Osteoblast (primary cell): ENCODE results near the gene NUFIP1. TPM values are rescaled to one million over a fixed set of nuclear protein-coding genes. Genes with fewer than 3 reads are reported as not detected.
A peak's percentile ranks its signal among the peaks of the same experiment; 100 is the strongest.

Experiments used
- DNase-seq: peaks from one replicate; pipeline ENCODE4 v3.0.0; 2011; ENCODE audit warnings: low spot score, mixed read lengths; ENCODE audit not compliant: insufficient read length; ENCODE audit errors: missing footprints
- H2AFZ ChIP-seq: 2 replicates; pipeline ENCODE4 v1.6.0; 2011; ENCODE audit warnings: mild to moderate bottlenecking, low read length
- H3K27ac ChIP-seq: 2 replicates; pipeline ENCODE4 v1.5.1; 2011; ENCODE audit warnings: mild to moderate bottlenecking, low read depth, low read length, moderate library complexity
- H3K27me3 ChIP-seq: 2 replicates; pipeline ENCODE4 v1.6.0; 2012; ENCODE audit warnings: mild to moderate bottlenecking, control low read depth, inconsistent platforms, low read length, moderate library complexity; ENCODE audit not compliant: insufficient read depth
- H3K36me3 ChIP-seq: 2 replicates; pipeline ENCODE4 v1.5.1; 2011; ENCODE audit warnings: mild to moderate bottlenecking, low read length, control low read depth, moderate library complexity; ENCODE audit not compliant: insufficient read depth
- H3K4me1 ChIP-seq: 2 replicates; pipeline ENCODE4 v1.5.1; 2011; ENCODE audit warnings: mild to moderate bottlenecking, low read length, control low read depth, moderate library complexity; ENCODE audit not compliant: insufficient read depth
- H3K4me2 ChIP-seq: 2 replicates; pipeline ENCODE4 v1.6.0; 2011; ENCODE audit warnings: mild to moderate bottlenecking, low read length; ENCODE audit not compliant: insufficient read depth
- H3K4me3 ChIP-seq: fragments of 200-600 bp; sonication (generic); 3 replicates; pipeline ENCODE4 v1.5.1; 2012; ENCODE audit warnings: mild to moderate bottlenecking, low read length, inconsistent platforms; ENCODE audit not compliant: insufficient read depth
- H3K79me2 ChIP-seq: 2 replicates; pipeline ENCODE4 v1.6.0; 2012; ENCODE audit warnings: mild to moderate bottlenecking, low read length, control low read depth, inconsistent platforms; ENCODE audit not compliant: insufficient read depth
- H3K9me3 ChIP-seq: 2 replicates; pipeline ENCODE4 v1.5.1; 2011; ENCODE audit warnings: low read depth, low read length, control low read depth
- H4K20me1 ChIP-seq: 2 replicates; pipeline ENCODE4 v1.6.0; 2012; ENCODE audit warnings: mild to moderate bottlenecking, low read length, control low read depth; ENCODE audit not compliant: insufficient read depth
- CTCF ChIP-seq: IDR thresholded peaks from 2 replicates; pipeline ENCODE4 v1.5.1; 2011; ENCODE audit warnings: mild to moderate bottlenecking, low read depth, low read length, moderate library complexity; ENCODE audit errors: extremely low read depth
- total RNA-seq: library from RNA; depleted of rRNA; stranded (reverse); fragments of >200 nt; gene quantifications from 2 replicates; pipeline ENCODE4 v1.2.3, GENCODE V29; 2012

The NUFIP1 gene
- total RNA-seq, 1 donor, result 3.3 TPM

DNA sequence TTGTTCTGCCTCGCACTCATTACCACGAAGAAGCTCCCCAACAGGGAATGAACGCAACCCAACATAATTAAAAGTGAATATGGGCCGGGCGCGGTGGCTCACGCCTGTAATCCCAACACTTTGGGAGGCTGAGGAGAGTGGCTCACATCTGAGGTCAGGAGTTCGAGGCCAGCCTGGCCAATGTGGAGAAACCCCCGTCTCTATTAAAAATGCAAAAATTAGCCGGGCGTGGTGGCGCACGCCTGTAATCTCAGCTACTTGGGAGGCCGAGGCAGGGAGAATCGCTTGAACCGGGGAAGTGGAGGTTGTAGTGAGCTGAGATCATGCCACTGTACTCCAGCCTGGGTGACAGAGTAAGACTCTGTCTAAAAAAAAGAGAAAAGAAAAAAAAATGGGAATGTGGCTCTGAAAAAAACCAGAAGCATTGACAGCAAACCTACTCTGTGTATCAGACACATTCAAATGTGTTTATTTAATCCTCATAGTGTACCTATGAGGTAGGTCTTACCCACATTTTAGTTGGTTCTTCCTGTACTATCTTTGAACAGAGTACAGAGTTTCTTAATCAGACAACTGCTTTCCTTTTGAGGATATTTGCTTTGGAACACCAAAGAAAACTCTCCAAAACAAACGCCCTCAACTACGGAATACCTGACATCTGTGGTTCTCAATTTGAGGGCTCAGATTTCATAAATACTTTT, 70.0 kb downstream of the NUFIP1 start:
- no peak for TF ChIP-seq CTCF
- DNase-seq, result no peak
- H3K27ac ChIP-seq, result peak overlapping the region; percentile 96
- H3K4me3 ChIP-seq, result peak overlapping the region; percentile 76
- H3K9me3 ChIP-seq, result no peaks in the 10 kb centered on the region
- peak overlapping the region; percentile 92 for H2AFZ ChIP-seq
- no peaks in the 10 kb centered on the region for H3K36me3 ChIP-seq
- no peaks in the 10 kb centered on the region for H4K20me1 ChIP-seq
- peak overlapping the region; percentile 90 for H3K4me2 ChIP-seq
- H3K4me1 ChIP-seq, result peaks cover 34% of the 10 kb centered on the region
- H3K79me2 ChIP-seq, result no peaks in the 10 kb centered on the region
- H3K27me3 ChIP-seq, result no peaks in the 10 kb centered on the region

GRCh38 chr13:44918326-44919103, 70.8 kb downstream of the NUFIP1 start:
- H2AFZ ChIP-seq, result peak overlapping the region; percentile 92
- peak overlapping the region; percentile 96 for H3K27ac ChIP-seq
- peak; percentile 78 for TF ChIP-seq CTCF
- H3K4me2 ChIP-seq, result peak overlapping the region; percentile 90
- peaks cover 34% of the 10 kb centered on the region for H3K4me1 ChIP-seq
- H3K4me3 ChIP-seq, result peak overlapping the region; percentile 76
- H3K79me2 ChIP-seq, result no peaks in the 10 kb centered on the region
- no peaks in the 10 kb centered on the region for H4K20me1 ChIP-seq
- no peaks in the 10 kb centered on the region for H3K36me3 ChIP-seq
- H3K27me3 ChIP-seq, result no peaks in the 10 kb centered on the region
- peak; percentile 92 for DNase-seq
- H3K9me3 ChIP-seq, result no peaks in the 10 kb centered on the region

GRCh38 chr13:44917589-44918325, 71.5 kb downstream of the NUFIP1 start:
- Histone ChIP-seq H3K27ac (peak overlapping the region; percentile 96), H3K79me2 (no peaks in the 10 kb centered on the region), H3K4me3 (peak overlapping the region; percentile 76), H4K20me1 (no peaks in the 10 kb centered on the region), H3K27me3 (no peaks in the 10 kb centered on the region), H3K4me1 (peaks cover 31% of the 10 kb centered on the region), H3K9me3 (no peaks in the 10 kb centered on the region), H3K4me2 (peak overlapping the region; percentile 90), H2AFZ (peak overlapping the region; percentile 92), H3K36me3 (no peaks in the 10 kb centered on the region)
- TF ChIP-seq CTCF, result peak; percentile 47
- peak; percentile 92 for DNase-seq
